HG03520 (cell line): ENCODE data around the gene LPGAT1.
"Not testable (repeated sequence)": the region's sequence is repeated elsewhere in the genome, so short reads cannot be mapped to it uniquely, and the experiment has no call there.

ENCODE experiments used
- ATAC-seq: cut with Tn5 transposase; IDR thresholded peaks from one replicate; pipeline ENCODE4 v1.9.1; 2021; ENCODE audit warnings: mild to moderate bottlenecking, moderate library complexity; ENCODE audit not compliant: unreplicated experiment

The LPGAT1 gene

GRCh38 chr1:211830328-211831142 lies at the start of gene LPGAT1:
Gene LPGAT1, minus strand, starts transcription at chr1:211830763. Its CDS starts 1,467 bp downstream, at chr1:211829296.
- peak; percentile 66 for ATAC-seq

- no peak for ATAC-seq
Observed at GRCh38 chr1:211879475-211879874, 48.9 kb upstream of the LPGAT1 start.

- ATAC-seq, result no peak
Observed at GRCh38 chr1:211876851-211877590, 46.5 kb upstream of the LPGAT1 start.

GRCh38 chr1:211875541-211875940 lies 45.0 kb upstream of the LPGAT1 start:
- ATAC-seq, result no peak

GRCh38 chr1:211874521-211875347 lies 44.2 kb upstream of the LPGAT1 start:
- ATAC-seq, result no peak

GRCh38 chr1:211873731-211874130 lies 43.2 kb upstream of the LPGAT1 start:
- ATAC-seq, result not testable (repeated sequence)

GRCh38 chr1:211870156-211870555 lies 39.6 kb upstream of the LPGAT1 start:
- ATAC-seq, result no peak

- no peak for ATAC-seq
Observed at GRCh38 chr1:211865180-211865579, 34.6 kb upstream of the LPGAT1 start.

- no peak for ATAC-seq
Observed at GRCh38 chr1:211859405-211859804, 28.8 kb upstream of the LPGAT1 start.

GRCh38 chr1:211851174-211851573 lies 20.6 kb upstream of the LPGAT1 start:
- no peak for ATAC-seq

- no peak for ATAC-seq
Observed at GRCh38 chr1:211843507-211844298, 13.1 kb upstream of the LPGAT1 start.

- no peak for ATAC-seq
Observed at GRCh38 chr1:211843018-211843417, 12.5 kb upstream of the LPGAT1 start.

- ATAC-seq, result no peak
Observed at GRCh38 chr1:211842518-211842917, 12.0 kb upstream of the LPGAT1 start.

GRCh38 chr1:211839106-211839505 lies 8.5 kb upstream of the LPGAT1 start:
- ATAC-seq, result no peak

- no peak for ATAC-seq
Observed at GRCh38 chr1:211833174-211833820, 2.7 kb upstream of the LPGAT1 start.

- no peak for ATAC-seq
Observed at GRCh38 chr1:211832661-211833060, 2.1 kb upstream of the LPGAT1 start.

GRCh38 chr1:211831558-211832323 lies 1.2 kb upstream of the LPGAT1 start:
- no peak for ATAC-seq

- no peak for ATAC-seq
Observed at GRCh38 chr1:211830055-211830327, 572 bp downstream of the LPGAT1 start.

GRCh38 chr1:211829343-211830054 lies 1.1 kb downstream of the LPGAT1 start:
- ATAC-seq, result no peak
